GM12878 (cell line): Measurements from ENCODE around the gene HS3ST2. TPM values are rescaled to one million over a fixed set of nuclear protein-coding genes. Genes with fewer than 3 reads are reported as not detected.

ENCODE experiments used
- ATAC-seq: fragments of 200-7000 bp; cut with Tn5 transposase; 3 replicates; pipeline ENCODE4 v1.9.1; 2020; ENCODE audit warnings: mild to moderate bottlenecking, moderate library complexity
- BruUV-seq: library from RNA; stranded (reverse); fragments of 400-500 nt; replicated peaks from 2 replicates; lab custom pipeline; 2021; lab: Mats Ljungman, UMichigan
- CTCF ChIA-PET: fragments of 300-600 bp; sonication (Branson Sonifier 250); formaldehyde crosslinking; extraction: SDS; loops from one replicate; lab custom pipeline; 2021; ENCODE audit warnings: inconsistent platforms; lab: Yijun Ruan, JAX
- POLR2A ChIA-PET: fragments of 350-600 bp; formaldehyde crosslinking; extraction: SDS; loops from one replicate; lab custom pipeline; 2021; ENCODE audit warnings: inconsistent platforms; lab: Charles Lee
- RAD21 ChIA-PET: fragments of 300-600 bp; sonication (Branson Sonifier 250); formaldehyde crosslinking; loops from one replicate; lab custom pipeline; 2023; ENCODE audit warnings: antibody characterized with exemption; ENCODE audit not compliant: unreplicated experiment; lab: Charles Lee
- SMC1A ChIA-PET: fragments of 300-600 bp; sonication (Branson Sonifier 250); formaldehyde crosslinking; loops from one replicate; lab custom pipeline; 2023; ENCODE audit not compliant: unreplicated experiment, uncharacterized antibody; lab: Charles Lee
- DNase-seq: peaks from one replicate; pipeline ENCODE4 v3.0.0-alpha.2; 2011; ENCODE audit warnings: low read depth, low spot score
- FAIRE-seq: peaks from 3 replicates; lab custom pipeline; 2011; peaks lifted over from hg19 to GRCh38; lab: Jason Lieb, UNC
- H2AFZ ChIP-seq: 2 replicates; pipeline ENCODE4 v1.6.0; 2011; ENCODE audit warnings: low read depth, low read length, control low read depth; ENCODE audit not compliant: control insufficient read depth
- H3K27ac ChIP-seq: 2 replicates; pipeline ENCODE4 v1.5.1; 2011; ENCODE audit warnings: control low read depth; ENCODE audit not compliant: control insufficient read depth, insufficient read depth
- H3K27me3 ChIP-seq, 2 experiments: replicated peaks in 1 of 2; 2 replicates each; pipeline versions ENCODE4 v1.6.0 to v1.6.1; 2011; ENCODE audit warnings: low read length in 1 of 2; ENCODE audit not compliant: control insufficient read depth in 2 of 2, insufficient read depth in 2 of 2
- H3K36me3 ChIP-seq, 2 experiments: 2 replicates each; pipeline ENCODE4 v1.5.1; 2011; ENCODE audit warnings: low read length in 1 of 2; ENCODE audit not compliant: control insufficient read depth in 2 of 2, insufficient read depth in 2 of 2
- H3K4me1 ChIP-seq: 2 replicates; pipeline ENCODE4 v1.6.1; 2011; ENCODE audit warnings: mild to moderate bottlenecking, low read length, moderate library complexity, mixed read lengths; ENCODE audit not compliant: control insufficient read depth, insufficient read depth
- H3K4me2 ChIP-seq: 2 replicates; pipeline ENCODE4 v1.6.0; 2011; ENCODE audit warnings: control low read depth; ENCODE audit not compliant: control insufficient read depth, insufficient read depth
- H3K4me3 ChIP-seq: fragments of 200-600 bp; sonication (generic); 2 replicates; pipeline ENCODE4 v1.5.1; 2016
- H3K79me2 ChIP-seq: 2 replicates; pipeline ENCODE4 v1.6.0; 2011; ENCODE audit warnings: low read length; ENCODE audit not compliant: control insufficient read depth, insufficient read depth
- H3K9ac ChIP-seq: 2 replicates; pipeline ENCODE4 v1.8.0; 2011; ENCODE audit warnings: low read length, control low read depth, mixed read lengths; ENCODE audit not compliant: control insufficient read depth, insufficient read depth
- H3K9me3 ChIP-seq: replicated peaks from 3 replicates; pipeline ENCODE4 v1.5.1; 2011; ENCODE audit warnings: mild to moderate bottlenecking, low read length; ENCODE audit not compliant: control insufficient read depth, insufficient read depth
- H4K20me1 ChIP-seq: 2 replicates; pipeline ENCODE4 v1.6.0; 2011; ENCODE audit not compliant: control insufficient read depth, insufficient read depth
- CBFB ChIP-seq: IDR thresholded peaks from 2 replicates; pipeline ENCODE4 v1.6.1; 2016; ENCODE audit warnings: antibody characterized with exemption, low read depth
- HDGF ChIP-seq: fragments of 450-650 bp; IDR thresholded peaks from 2 replicates; pipeline ENCODE4 v1.6.1; 2016; ENCODE audit warnings: antibody characterized with exemption
- NR2F1 ChIP-seq: fragments of 450-650 bp; conservative IDR thresholded peaks from 2 replicates; pipeline ENCODE4 v1.6.1; 2017; ENCODE audit warnings: mild to moderate bottlenecking
- SMARCA5 ChIP-seq: fragments of 450-650 bp; IDR thresholded peaks from 2 replicates; pipeline ENCODE4 v1.6.1; 2017; ENCODE audit warnings: mild to moderate bottlenecking
- SUPT20H ChIP-seq: IDR thresholded peaks from 2 replicates; pipeline ENCODE4 v1.6.1; 2011; ENCODE audit warnings: low read depth, mild to moderate bottlenecking, low read length, moderate library complexity, borderline replicate concordance; ENCODE audit not compliant: control insufficient read depth
- YY1 ChIP-seq: IDR thresholded peaks from 2 replicates; pipeline ENCODE4 v1.6.1; 2011; ENCODE audit warnings: low read depth, mild to moderate bottlenecking, low read length
- WGBS: methylation state at CpG from one replicate; pipeline ENCODE4 v1.1.6; 2016; ENCODE audit warnings: low lambda C conversion rate; ENCODE audit not compliant: insufficient replicate concordance, insufficient coverage; ENCODE audit errors: missing lambda C conversion rate; 5-methylcytosine and 5-hydroxymethylcytosine counted together
- in situ Hi-C: fragments of 300-500 bp; cut with MboI; formaldehyde crosslinking; loops from 9 replicates; pipeline ENCODE4 v1.14.3; 2018; ENCODE audit warnings: mixed read lengths
- intact Hi-C: fragments of 100-400 bp; cut with micrococcal nuclease; formaldehyde crosslinking; loops from one replicate; pipeline ENCODE4 v1.14.2; 2022; ENCODE audit not compliant: unreplicated experiment
- polyA plus RNA-seq, 11 experiments: library from polyadenylated mRNA; depleted of rRNA in 4 of 11; unstranded in 6 of 11; stranded (reverse) in 5 of 11; fragments of >200 nt; fragmentation: Nextera tagmentation in 4 of 11; fragmentation: Illumina TruSeq in 1 of 11; extraction: Ambion mirVana in 4 of 11; extraction: Trizol in 1 of 11; gene quantifications; 1 replicate in 1 of 11; 2 replicates in 10 of 11; pipeline versions ENCODE4 v1.2.1 to v1.2.3, GENCODE V29; 2011 to 2016; ENCODE audit warnings: inconsistent platforms in 2 of 11, missing spikeins in 2 of 11, low read depth in 1 of 11
- total RNA-seq, 4 experiments: library from RNA; depleted of rRNA in 3 of 4; stranded (reverse); fragments of >200 nt in 3 of 4; fragmentation: Illumina TruSeq in 1 of 4; extraction: Trizol in 1 of 4; gene quantifications; 2 replicates each; pipeline versions ENCODE4 v1.2.1 to v1.2.3, GENCODE V29; 2013 to 2021
- TF ChIP-seq, protein P1 (sequence below): IDR thresholded peaks from 2 replicates; pipeline ENCODE4 v1.6.1; 2011; ENCODE audit warnings: borderline replicate concordance, low read depth, mild to moderate bottlenecking, moderate library complexity, low read length; ENCODE audit not compliant: insufficient read depth, poor library complexity, severe bottlenecking

Gene HS3ST2
- total and polyA plus RNA-seq, 10 of the 15 experiments (the other 5 are each of a cell fraction or from before 2014, with no cell fraction given): not detected

DNA sequence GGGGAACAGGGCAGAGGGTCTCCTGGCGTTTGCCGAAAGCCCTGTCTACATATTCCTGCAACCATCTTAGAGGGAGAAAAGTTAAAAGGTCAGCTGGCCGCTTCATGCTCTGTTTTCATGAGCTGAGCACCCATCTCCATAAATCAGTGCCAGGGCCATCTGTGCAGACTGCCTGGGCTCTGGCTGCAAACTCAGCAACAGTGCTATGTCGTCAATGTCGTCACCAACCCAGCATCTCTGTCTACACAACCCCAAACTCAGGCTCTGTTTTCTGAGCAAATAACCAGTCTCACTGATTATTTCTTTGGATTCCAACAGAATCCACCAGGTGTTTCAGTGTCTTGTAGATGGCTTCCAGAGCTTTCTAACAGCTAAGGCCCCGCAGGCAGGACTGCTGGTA is 65.0 kb downstream of the HS3ST2 start:
- intact Hi-C loops (no loop called here), in situ Hi-C loops (no loop called here)
- no TSS peak for BruUV-seq
- Histone ChIP-seq H3K9me3 (no peaks in the 10 kb centered on the region), H3K9ac (no peak overlapping the region), H3K4me2 (no peak overlapping the region), H2AFZ (no peak overlapping the region), H3K27me3 (no peaks in the 10 kb centered on the region; a peak in 1 of 4 replicates), H3K4me3 (no peak overlapping the region), H3K4me1 (no peaks in the 10 kb centered on the region), H3K36me3 (no peaks in the 10 kb centered on the region), H3K27ac (no peak overlapping the region), H3K79me2 (no peaks in the 10 kb centered on the region), H4K20me1 (no peaks in the 10 kb centered on the region)
- ChIA-PET RAD21 (no interaction called here), SMC1A (no interaction called here), POLR2A (no interaction called here), CTCF (no interaction called here)
- WGBS: 59% methylated on average over 6 of the region's 6 CpGs
- FAIRE-seq: no peak
- ATAC-seq: no peak
- DNase-seq: no peak
- no peak for TF ChIP-seq HDGF
- TF ChIP-seq NR2F1: no peak
- no peak for TF ChIP-seq CBFB
- no peak for TF ChIP-seq SMARCA5
- TF ChIP-seq, protein P1, sequence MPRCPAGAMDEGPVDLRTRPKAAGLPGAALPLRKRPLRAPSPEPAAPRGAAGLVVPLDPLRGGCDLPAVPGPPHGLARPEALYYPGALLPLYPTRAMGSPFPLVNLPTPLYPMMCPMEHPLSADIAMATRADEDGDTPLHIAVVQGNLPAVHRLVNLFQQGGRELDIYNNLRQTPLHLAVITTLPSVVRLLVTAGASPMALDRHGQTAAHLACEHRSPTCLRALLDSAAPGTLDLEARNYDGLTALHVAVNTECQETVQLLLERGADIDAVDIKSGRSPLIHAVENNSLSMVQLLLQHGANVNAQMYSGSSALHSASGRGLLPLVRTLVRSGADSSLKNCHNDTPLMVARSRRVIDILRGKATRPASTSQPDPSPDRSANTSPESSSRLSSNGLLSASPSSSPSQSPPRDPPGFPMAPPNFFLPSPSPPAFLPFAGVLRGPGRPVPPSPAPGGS: no peak

DNA sequence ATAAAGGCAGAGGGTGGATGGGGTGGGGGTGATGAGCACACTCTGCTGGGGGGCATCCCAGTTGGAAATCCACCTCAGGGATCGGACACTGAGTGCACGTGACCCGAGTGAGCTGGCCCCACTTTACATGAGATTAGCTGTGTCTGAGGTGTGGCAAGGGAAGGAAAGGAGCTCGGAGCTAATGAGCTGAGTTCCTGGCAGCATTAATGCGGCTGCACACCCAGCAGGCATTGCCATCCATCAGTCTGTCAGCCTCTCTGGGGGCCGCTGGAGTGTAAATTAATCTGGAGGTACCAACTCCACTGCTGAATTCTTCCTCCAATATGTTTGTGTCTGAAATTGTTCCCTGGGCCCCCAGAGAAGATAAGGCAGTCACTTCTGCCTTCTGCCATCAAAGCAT is 65.5 kb downstream of the HS3ST2 start:
- H4K20me1 ChIP-seq: no peaks in the 10 kb centered on the region
- H3K4me1 ChIP-seq: no peaks in the 10 kb centered on the region
- no peak overlapping the region for H3K4me2 ChIP-seq
- ChIA-PET CTCF (no interaction called here), RAD21 (no interaction called here), SMC1A (no interaction called here), POLR2A (no interaction called here)
- in situ Hi-C loops (no loop called here), intact Hi-C loops (no loop called here)
- no peak overlapping the region for H3K27ac ChIP-seq
- FAIRE-seq (no peak), ATAC-seq (no peak), DNase-seq (no peak)
- H3K36me3 ChIP-seq: no peaks in the 10 kb centered on the region
- WGBS: 25% methylated on average over 6 of the region's 6 CpGs
- TF ChIP-seq SUPT20H (no peak), YY1 (no peak)
- H3K9me3 ChIP-seq: no peaks in the 10 kb centered on the region
- no peak overlapping the region for H3K9ac ChIP-seq
- H3K4me3 ChIP-seq: no peak overlapping the region
- no TSS peak for BruUV-seq
- H2AFZ ChIP-seq: no peak overlapping the region
- H3K79me2 ChIP-seq: no peaks in the 10 kb centered on the region
- no peaks in the 10 kb centered on the region; a peak in 1 of 4 replicates for H3K27me3 ChIP-seq
